HL-60 (cell line): ENCODE data around the gene R3HDM2.

ENCODE experiments used
- DNase-seq, 2 experiments: peaks; one replicate each; pipeline ENCODE4 v3.0.0-alpha.2; 2010 to 2020; ENCODE audit warnings: low read depth in 1 of 2, low spot score in 1 of 2
- H3K27ac ChIP-seq: fragments of 250-450 bp; sonication (Bioruptor Pico); replicated peaks from 2 replicates; pipeline ENCODE4 v1.5.1; 2020; ENCODE audit warnings: mild to moderate bottlenecking, moderate library complexity
- H3K27me3 ChIP-seq: fragments of 250-450 bp; sonication (Bioruptor Pico); 2 replicates; pipeline ENCODE4 v1.5.1; 2021; ENCODE audit warnings: mild to moderate bottlenecking, moderate library complexity; ENCODE audit not compliant: insufficient read depth, poor library complexity, severe bottlenecking
- H3K4me3 ChIP-seq: replicated peaks from 2 replicates; pipeline ENCODE4 v1.5.1; 2011; ENCODE audit warnings: mild to moderate bottlenecking, control low read depth, low read length; ENCODE audit not compliant: insufficient read depth
- CTCF ChIP-seq: IDR thresholded peaks from one replicate; pipeline ENCODE4 v1.5.1; 2011; ENCODE audit warnings: low read length, control low read depth, inconsistent platforms; ENCODE audit not compliant: insufficient read depth
- GABPA ChIP-seq: IDR thresholded peaks from 2 replicates; pipeline ENCODE4 v1.6.1; 2012; ENCODE audit warnings: low read depth
- POLR2AphosphoS5 ChIP-seq: IDR thresholded peaks from 2 replicates; pipeline ENCODE4 v1.6.1; 2012; ENCODE audit warnings: low read depth
- REST ChIP-seq: IDR thresholded peaks from 2 replicates; pipeline ENCODE4 v1.6.1; 2012; ENCODE audit warnings: low read depth; ENCODE audit not compliant: insufficient replicate concordance
- SPI1 ChIP-seq: IDR thresholded peaks from 2 replicates; pipeline ENCODE4 v1.6.1; 2012; ENCODE audit warnings: low read depth, mild to moderate bottlenecking, borderline replicate concordance

The R3HDM2 gene

DNA sequence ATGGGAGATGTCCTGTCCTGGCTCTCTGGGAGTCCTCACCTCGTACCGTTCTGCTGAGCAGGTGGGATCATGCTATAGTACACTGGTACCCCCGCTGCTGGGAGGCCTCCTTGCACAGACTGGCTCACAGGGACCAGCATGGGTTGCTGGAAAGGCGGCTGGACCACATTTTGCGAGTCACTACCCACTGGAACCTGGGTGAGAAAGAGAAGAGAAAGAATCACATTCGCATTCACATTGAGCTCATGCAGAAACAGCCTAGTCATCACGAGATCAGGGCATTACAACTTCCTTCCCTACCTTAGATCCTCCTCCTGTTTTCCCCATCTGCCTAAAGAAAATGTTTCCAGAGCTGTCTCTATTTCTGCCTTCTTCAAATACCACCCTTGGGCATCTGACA lies 162.6 kb downstream of the R3HDM2 start:
- Histone ChIP-seq H3K27me3 (no peaks in the 10 kb centered on the region), H3K27ac (no peak overlapping the region; the same call in 1 of the 2 replicates), H3K4me3 (no peak overlapping the region)
- peak; percentile 15 to 23 for DNase-seq
- TF ChIP-seq REST (no peak), CTCF (no peak), GABPA (no peak), POLR2AphosphoS5 (no peak), SPI1 (no peak)

DNA sequence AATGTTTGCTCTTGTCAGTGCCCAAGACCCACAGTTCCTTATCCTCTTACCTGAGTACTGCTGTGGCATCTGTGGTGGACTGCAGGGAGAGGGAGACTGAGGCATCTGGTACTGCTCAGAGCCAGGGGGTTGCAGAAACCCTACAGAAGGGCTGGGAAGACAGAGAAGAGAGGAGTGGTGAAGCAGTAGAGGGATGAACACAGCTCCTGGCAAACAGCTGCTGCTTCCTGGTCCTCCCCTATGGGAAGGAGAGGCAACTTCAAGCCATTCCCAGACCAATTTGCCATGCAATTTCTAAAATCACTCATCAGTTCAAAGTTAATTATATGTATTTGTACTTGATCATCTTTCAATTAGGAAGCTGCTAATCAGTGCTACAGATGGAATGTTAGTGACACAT lies 164.2 kb downstream of the R3HDM2 start:
- no peak for TF ChIP-seq GABPA
- no peak for TF ChIP-seq CTCF
- no peak for TF ChIP-seq POLR2AphosphoS5
- no peak for TF ChIP-seq SPI1
- TF ChIP-seq REST = no peak
- Histone ChIP-seq H3K4me3 (no peak overlapping the region), H3K27me3 (no peaks in the 10 kb centered on the region), H3K27ac (no peak overlapping the region)
- no peak for DNase-seq

DNA sequence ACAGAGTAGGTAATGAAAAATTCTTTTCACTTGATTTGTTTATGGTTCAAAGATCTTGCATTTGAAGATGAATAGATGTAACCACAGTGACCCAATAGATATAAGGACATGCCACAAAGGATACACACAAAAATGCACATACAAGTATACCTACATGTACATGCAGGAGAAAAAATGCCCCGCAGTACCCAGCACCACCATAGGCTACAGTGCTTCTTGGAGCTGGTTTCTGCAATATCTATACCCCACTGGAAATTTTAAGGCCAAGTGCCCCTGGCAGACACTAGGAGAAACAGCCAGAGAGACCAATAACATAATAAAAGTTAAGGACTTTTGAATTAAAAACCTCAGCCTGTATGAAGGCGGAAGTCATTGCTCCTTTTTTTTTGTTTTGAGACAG lies 167.7 kb downstream of the R3HDM2 start:
- Histone ChIP-seq H3K27ac (no peak overlapping the region), H3K27me3 (no peaks in the 10 kb centered on the region), H3K4me3 (no peak overlapping the region)
- no peak for DNase-seq
- no peak for TF ChIP-seq SPI1
- no peak for TF ChIP-seq REST
- TF ChIP-seq CTCF = no peak
- no peak for TF ChIP-seq POLR2AphosphoS5
- no peak for TF ChIP-seq GABPA
